ENCODE measurements around the gene GPR146.

- TF ChIP-seq CTCF (IDR thresholded peaks at IDR 0.05; ENCODE audit: control extremely low read depth in 1 of 3, insufficient read depth in 1 of 3, low read depth in 1 of 3, low read length in 3 of 3), result no peak
- no peak for TF ChIP-seq POLR2A (IDR thresholded peaks at IDR 0.05; ENCODE audit: control extremely low read depth in 1 of 2, low read depth in 2 of 2, low read length in 2 of 2)
- no peak for TF ChIP-seq MAFK (IDR thresholded peaks at IDR 0.05; ENCODE audit: low read depth, low read length)
- TF ChIP-seq SP4 (IDR thresholded peaks at IDR 0.05; ENCODE audit: low read length), result no peak
- no peak for TF ChIP-seq CEBPB (IDR thresholded peaks at IDR 0.05; ENCODE audit: low read depth, low read length)
- no peak for TF ChIP-seq RNF2 (IDR thresholded peaks at IDR 0.05; ENCODE audit: borderline replicate concordance, low read depth, low read length, missing control alignments, poor library complexity, severe bottlenecking)
Measured at GRCh38 chr7:999941-1000935, 44.1 kb upstream of the GPR146 start.

All from H1 (cell line).